ENCODE data around the gene LTV1. TPM values are rescaled to one million over a fixed set of nuclear protein-coding genes. Genes with fewer than 3 reads are reported as not detected.

The LTV1 gene
- total RNA-seq, 2 experiments from 2014 or later: 22.5 to 35.7 TPM

DNA sequence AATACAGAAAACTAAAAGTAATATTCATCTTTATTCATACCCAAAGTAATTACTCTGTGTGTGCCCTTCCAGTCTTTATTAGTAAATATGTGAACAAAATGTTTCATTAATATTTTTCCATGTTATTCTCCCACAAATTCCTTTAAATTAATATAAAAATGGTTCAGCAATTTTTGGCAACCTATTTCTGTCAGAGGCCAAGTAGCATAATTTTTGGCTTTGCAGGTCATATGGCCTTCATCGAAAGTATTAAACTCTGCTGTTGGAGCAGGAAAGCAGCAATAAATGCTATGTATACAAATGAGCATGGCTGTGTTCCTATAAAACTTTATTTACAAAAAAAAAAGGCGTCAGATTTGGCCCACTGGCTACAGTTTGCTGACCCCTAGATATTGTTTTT is 37.3 kb downstream of the LTV1 start:
- H3K4me3 Mint-ChIP-seq: no peak overlapping the region
- peaks cover under 1% of the 10 kb centered on the region for H3K36me3 Mint-ChIP-seq
- CTCF ChIA-PET: no interaction called here
- H3K9me3 Mint-ChIP-seq (ENCODE audit: low read depth): no peaks in the 10 kb centered on the region
- DNase-seq (no peak), ATAC-seq (no peak)
- peaks cover 8% of the 10 kb centered on the region for H3K4me1 Mint-ChIP-seq
- H3K27me3 Mint-ChIP-seq: no peaks in the 10 kb centered on the region
- H3K27ac Mint-ChIP-seq: no peak overlapping the region

DNA sequence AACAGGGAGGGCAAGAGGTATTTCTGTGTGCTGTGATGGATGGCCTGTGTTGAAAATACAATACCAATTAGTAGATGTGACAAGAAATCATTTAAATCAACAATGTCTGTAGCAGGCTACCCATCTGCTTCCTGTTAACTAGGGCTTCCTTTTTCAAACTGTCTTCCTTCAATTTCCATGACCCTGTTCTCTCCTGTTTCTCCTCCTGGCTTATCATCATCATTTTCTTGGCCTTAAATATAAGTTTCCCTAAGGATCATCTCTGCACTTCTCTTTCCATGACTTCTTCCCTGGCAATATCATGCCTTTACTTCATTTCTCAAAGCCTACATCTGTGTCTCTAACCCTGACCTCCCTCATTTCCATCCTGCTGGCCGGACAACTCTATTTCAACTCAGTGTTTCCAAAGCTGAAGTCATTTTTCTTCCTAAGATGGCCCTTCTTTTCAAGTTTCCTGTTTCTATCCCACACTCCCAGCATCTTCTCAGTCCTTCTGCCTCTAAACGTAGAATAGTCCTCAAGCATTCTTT is 39.3 kb downstream of the LTV1 start:
- Mint-ChIP-seq H3K4me3 (no peak overlapping the region), H3K27me3 (no peaks in the 10 kb centered on the region), H3K36me3 (no peaks in the 10 kb centered on the region), H3K27ac (no peak overlapping the region), H3K9me3 (ENCODE audit: low read depth) (no peaks in the 10 kb centered on the region), H3K4me1 (peaks cover 7% of the 10 kb centered on the region)
- CTCF ChIA-PET: no interaction called here
- no peak for DNase-seq
- no peak for ATAC-seq

DNA sequence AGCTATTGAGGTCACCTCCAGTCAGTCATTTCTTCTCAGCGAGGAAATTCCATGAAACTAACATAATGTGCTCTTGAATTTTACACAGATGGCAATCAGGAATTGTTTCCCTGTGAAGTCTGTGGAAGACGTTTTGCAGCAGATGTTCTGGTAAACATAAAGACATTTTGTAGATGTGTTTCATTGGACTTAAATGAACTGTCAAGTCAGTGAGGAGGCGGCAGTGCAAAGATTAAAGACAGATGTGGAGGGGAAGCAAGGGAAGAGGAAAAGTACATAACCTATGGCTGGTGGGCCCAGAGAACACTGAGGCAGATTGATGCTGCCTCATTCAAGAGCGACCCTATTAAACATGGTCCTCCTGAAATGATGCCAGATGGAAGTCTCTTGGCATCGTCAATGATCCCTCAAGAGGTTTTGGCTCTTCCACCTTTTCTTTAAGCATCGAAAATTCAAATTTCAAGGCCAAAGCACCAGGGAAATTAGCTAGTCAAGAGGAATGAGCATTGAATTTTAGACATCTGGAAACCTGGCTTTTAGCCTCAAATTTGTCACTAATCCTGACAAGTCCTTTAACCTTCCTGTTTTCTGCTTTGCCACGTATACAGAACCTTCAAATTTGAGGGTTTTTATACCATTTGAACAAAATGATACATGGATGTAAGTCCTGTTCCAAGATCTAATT is 41.2 kb downstream of the LTV1 start:
- H3K4me3 Mint-ChIP-seq: no peak overlapping the region

DNA sequence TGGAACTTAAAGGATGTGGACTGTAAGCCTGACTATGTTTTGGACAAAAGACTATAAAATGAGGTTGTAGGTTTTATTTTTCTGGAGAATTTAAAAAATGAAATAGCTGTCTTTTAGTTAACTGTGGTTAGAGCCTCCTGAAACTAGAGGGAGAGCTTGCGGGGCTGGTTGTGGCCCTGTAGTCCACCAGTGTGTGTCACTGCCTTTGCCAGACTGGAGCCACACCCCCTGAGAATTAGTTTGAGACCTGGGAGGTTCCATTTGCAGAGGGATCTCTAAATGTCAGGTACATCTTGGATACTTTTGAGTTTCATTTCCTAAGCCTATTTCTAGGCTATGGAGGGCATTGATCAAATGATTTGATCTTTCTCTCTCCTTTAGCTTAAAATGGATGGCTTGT is 42.0 kb downstream of the LTV1 start:
- H3K4me1 Mint-ChIP-seq: no peaks in the 10 kb centered on the region
- CTCF ChIA-PET: no interaction called here
- DNase-seq (no peak), ATAC-seq (no peak)
- H3K27ac Mint-ChIP-seq: no peak overlapping the region
- no peaks in the 10 kb centered on the region for H3K27me3 Mint-ChIP-seq
- no peak overlapping the region for H3K4me3 Mint-ChIP-seq
- H3K36me3 Mint-ChIP-seq: no peaks in the 10 kb centered on the region
- H3K9me3 Mint-ChIP-seq (ENCODE audit: low read depth): no peaks in the 10 kb centered on the region

More for the DNA sequence above, 41.2 kb downstream of the LTV1 start:
- CTCF ChIA-PET: no interaction called here
- DNase-seq (no peak), ATAC-seq (no peak)
- H3K27me3 Mint-ChIP-seq: no peaks in the 10 kb centered on the region
- no peaks in the 10 kb centered on the region for H3K36me3 Mint-ChIP-seq
- H3K9me3 Mint-ChIP-seq (ENCODE audit: low read depth): no peaks in the 10 kb centered on the region
- H3K4me1 Mint-ChIP-seq: no peaks in the 10 kb centered on the region
- H3K27ac Mint-ChIP-seq: no peak overlapping the region

DNA sequence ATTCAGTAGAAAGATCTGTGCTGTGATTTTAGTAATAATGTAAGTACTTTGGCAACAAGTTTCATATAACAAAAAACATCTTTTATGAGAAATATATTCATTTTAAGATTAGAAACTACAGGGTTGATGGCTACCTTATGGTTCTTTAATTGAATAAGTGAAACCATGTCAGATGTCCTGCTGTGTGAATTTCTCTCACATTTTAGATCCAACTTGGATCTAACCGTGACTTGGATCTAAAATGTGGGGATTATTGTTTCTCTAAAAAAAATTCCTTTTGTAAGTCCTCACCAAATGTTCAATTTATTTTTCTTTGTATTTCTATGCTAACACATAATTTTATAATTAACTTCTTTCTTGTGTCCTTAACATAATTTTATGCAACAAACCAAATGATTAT is 51.5 kb downstream of the LTV1 start:
- H3K27me3 Mint-ChIP-seq: no peaks in the 10 kb centered on the region
- no peak overlapping the region for H3K4me3 Mint-ChIP-seq
- no peaks in the 10 kb centered on the region for H3K9me3 Mint-ChIP-seq (ENCODE audit: low read depth)
- ATAC-seq (no peak), DNase-seq (no peak)
- no peaks in the 10 kb centered on the region for H3K4me1 Mint-ChIP-seq
- no peaks in the 10 kb centered on the region for H3K36me3 Mint-ChIP-seq
- CTCF ChIA-PET: no interaction called here
- H3K27ac Mint-ChIP-seq: no peak overlapping the region

DNA sequence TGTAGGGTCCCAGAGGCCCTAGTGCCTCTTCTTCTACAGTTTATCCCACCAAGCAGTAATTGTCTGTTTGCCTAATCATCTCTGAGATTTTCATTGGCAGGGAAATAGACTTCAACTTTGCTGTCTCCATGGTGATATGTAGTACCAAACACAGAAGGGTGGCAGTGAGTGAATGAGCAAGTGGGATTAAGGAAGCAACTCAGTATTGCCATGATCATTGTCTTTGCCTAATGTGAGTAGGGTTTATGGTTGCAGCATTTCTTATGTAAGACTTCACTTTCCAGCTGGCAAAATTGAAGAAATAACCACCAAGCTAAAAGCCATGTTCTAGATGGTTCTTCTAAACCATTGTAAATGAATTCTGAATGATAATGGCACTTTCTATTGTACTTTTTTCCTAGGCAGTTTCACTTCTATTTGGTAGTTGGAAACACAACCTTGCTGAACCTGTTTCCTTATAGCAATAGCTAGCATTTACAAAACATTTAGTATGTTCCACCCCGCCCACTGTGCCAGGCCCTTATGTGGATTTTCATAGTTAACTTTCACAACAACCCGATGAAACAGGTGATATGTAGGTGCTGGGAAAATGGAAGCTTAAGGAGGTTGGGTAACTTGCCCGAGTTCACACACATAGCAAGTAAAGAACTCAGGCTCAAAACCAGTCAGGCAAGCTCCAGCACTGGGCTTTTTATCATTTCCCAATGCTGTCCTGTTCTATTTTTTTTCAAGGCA is 53.2 kb downstream of the LTV1 start:
- Mint-ChIP-seq H3K9me3 (ENCODE audit: low read depth) (no peaks in the 10 kb centered on the region), H3K4me1 (peaks cover 2% of the 10 kb centered on the region), H3K4me3 (no peak overlapping the region), H3K27me3 (no peaks in the 10 kb centered on the region), H3K27ac (no peak overlapping the region), H3K36me3 (no peaks in the 10 kb centered on the region)
- no peak for ATAC-seq
- no peak for DNase-seq
- CTCF ChIA-PET: no interaction called here

DNA sequence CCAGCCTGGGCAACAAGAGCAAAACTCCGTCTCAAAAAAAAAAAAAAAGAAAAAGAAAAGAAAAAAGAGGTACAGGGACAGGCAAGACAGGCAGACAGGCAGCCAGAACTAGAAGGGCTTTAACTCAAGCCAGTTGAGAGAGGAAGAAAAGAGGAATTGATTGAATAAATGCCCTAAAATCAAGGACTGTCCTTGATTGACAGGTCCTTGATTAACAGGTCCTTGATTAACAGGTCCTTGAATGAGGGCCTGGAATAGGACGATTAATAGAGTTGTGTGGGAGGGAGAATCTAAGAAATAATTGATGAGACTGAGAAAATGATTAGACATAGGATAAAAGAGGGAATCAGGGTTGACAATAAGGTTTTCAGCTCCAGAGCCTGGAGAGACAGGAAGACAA is 57.2 kb downstream of the LTV1 start:
- CTCF ChIA-PET: no interaction called here
- Mint-ChIP-seq H3K27me3 (no peaks in the 10 kb centered on the region), H3K36me3 (no peaks in the 10 kb centered on the region), H3K4me3 (no peak overlapping the region), H3K27ac (no peak overlapping the region), H3K4me1 (peaks cover 18% of the 10 kb centered on the region), H3K9me3 (ENCODE audit: low read depth) (peaks cover 3% of the 10 kb centered on the region)
- DNase-seq (no peak), ATAC-seq (no peak)

DNA sequence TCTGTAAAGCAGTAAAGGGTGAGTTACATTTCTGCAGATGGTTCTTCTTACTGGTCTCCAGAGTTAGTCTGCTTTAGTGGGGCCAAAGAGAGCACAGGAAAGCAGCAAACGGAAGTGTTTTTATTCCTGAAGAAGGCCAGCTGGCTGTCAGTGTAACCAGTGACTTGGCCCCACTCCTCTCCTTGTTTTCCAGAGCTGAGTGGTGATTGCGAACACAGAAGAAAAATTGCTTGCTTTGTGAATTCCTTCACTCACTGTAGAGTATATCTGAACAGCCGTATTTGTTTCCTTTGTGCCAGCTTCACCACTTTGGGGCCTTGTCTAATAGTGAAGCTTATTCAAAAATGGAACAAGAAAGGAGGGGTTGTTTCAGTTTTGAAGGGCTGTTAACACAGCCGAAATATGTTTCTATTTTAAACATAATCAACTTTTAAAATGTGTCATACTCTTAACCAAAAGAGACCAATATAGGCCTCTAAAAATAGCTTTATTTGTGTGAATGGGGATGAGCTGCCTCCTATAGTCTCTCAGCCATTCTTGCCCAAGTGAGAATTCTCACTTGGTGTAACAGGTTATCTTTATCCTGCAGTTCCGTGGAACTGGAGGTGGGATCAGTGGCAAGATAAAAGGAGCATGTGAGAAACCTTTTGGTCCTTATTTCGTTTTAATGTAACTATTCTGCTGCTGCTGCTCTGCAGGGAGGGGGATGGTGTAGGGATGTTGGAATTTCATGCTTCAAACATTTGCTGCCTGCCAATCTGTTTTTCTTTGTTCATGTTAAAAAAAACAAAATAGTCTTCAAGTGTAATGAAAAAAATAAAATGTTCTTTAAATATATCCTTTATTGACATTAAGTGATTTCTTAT is 59.0 kb downstream of the LTV1 start:
- H3K27me3 Mint-ChIP-seq: no peaks in the 10 kb centered on the region
- H3K27ac Mint-ChIP-seq: peak overlapping the region; percentile 64
- peak; percentile 77 for ATAC-seq
- H3K9me3 Mint-ChIP-seq (ENCODE audit: low read depth): peaks cover 3% of the 10 kb centered on the region
- no peak for DNase-seq
- CTCF ChIA-PET: interaction anchor here (1.1 to 1.3 kb wide), 2 partner anchors 39 to 112 kb away, joined by 4 to 5 read pairs; no protein-coding TSS in a partner anchor
- no peak overlapping the region for H3K4me3 Mint-ChIP-seq
- peaks cover 18% of the 10 kb centered on the region for H3K4me1 Mint-ChIP-seq
- no peaks in the 10 kb centered on the region for H3K36me3 Mint-ChIP-seq

DNA sequence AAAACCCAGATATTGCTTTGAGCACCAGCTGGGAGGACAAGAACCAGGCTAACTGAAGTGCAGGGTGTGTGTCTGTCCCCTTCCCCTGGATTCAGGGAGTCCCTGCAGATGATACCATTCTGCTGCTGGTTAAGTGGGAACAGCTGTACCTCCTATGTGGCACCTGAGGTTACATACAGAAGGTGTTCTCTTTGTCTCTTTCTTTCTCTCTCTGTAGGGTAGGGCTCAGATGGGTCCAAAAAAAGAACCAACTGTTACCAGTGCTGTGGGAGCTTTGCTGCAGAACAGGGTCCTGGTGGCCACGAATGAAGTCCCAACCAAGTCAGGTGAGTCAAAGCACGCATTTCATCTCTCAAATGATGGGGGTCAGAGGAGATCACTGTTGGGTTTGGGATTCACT is 59.7 kb downstream of the LTV1 start:
- no peak for DNase-seq
- no peak overlapping the region for H3K27ac Mint-ChIP-seq
- H3K9me3 Mint-ChIP-seq (ENCODE audit: low read depth): peaks cover 3% of the 10 kb centered on the region
- CTCF ChIA-PET: interaction anchor here (1.1 to 1.3 kb wide), 2 partner anchors 38 to 111 kb away, joined by 4 to 5 read pairs; no protein-coding TSS in a partner anchor
- H3K4me3 Mint-ChIP-seq: no peak overlapping the region
- H3K27me3 Mint-ChIP-seq: no peaks in the 10 kb centered on the region
- peaks cover 18% of the 10 kb centered on the region for H3K4me1 Mint-ChIP-seq
- no peaks in the 10 kb centered on the region for H3K36me3 Mint-ChIP-seq
- ATAC-seq: no peak

DNA sequence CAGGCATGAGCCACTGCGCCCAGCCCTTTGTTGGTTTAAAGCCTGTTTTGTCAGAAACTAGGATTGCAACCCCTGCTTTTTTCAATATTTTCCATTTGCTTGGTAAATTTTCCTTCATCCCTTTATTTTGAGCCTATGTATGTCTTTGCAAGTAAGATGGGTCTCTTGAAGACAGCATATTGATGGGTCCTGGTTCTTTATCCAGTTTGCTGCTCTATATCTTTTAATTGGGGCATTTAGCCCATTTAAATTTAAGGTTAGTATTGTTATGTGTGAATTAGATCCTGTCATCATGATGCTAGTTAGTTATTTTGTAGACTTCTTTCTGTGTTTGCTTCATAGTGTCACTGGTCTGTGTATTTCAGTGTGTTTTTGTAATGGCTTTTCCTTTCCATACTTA is 67.9 kb downstream of the LTV1 start:
- Mint-ChIP-seq H3K9me3 (ENCODE audit: low read depth) (peaks cover 8% of the 10 kb centered on the region), H3K36me3 (peaks cover 3% of the 10 kb centered on the region), H3K4me3 (no peak overlapping the region), H3K27ac (no peak overlapping the region), H3K27me3 (peaks cover 11% of the 10 kb centered on the region), H3K4me1 (no peaks in the 10 kb centered on the region)
- no peak for DNase-seq
- CTCF ChIA-PET: no interaction called here
- no peak for ATAC-seq

DNA sequence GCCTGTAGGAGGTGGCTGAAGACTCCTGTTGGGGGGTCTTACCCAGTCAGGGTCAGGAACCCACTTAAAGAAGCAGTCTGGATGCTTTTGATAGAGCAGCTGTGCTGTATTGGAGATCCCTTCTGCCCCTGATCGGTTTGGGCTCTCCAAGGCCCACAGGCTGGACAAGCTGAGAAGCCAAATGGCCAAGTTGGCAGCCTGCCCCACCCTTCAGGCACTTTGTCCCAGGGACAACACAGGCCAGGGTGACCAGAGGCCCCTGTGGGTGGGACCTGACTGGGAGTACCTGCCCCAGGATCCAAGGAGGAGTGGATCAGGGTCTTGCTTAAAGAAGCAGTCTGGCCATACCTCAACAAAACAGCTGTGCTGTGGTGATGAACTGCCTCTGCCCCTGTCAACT is 69.5 kb downstream of the LTV1 start:
- H3K4me3 Mint-ChIP-seq: no peak overlapping the region
- peaks cover 3% of the 10 kb centered on the region for H3K36me3 Mint-ChIP-seq
- ATAC-seq: no peak
- peaks cover 11% of the 10 kb centered on the region for H3K9me3 Mint-ChIP-seq (ENCODE audit: low read depth)
- peaks cover 11% of the 10 kb centered on the region for H3K27me3 Mint-ChIP-seq
- DNase-seq: no peak
- CTCF ChIA-PET: no interaction called here
- no peaks in the 10 kb centered on the region for H3K4me1 Mint-ChIP-seq
- no peak overlapping the region for H3K27ac Mint-ChIP-seq
